Measurements from ENCODE around the gene HACD3.

DNA sequence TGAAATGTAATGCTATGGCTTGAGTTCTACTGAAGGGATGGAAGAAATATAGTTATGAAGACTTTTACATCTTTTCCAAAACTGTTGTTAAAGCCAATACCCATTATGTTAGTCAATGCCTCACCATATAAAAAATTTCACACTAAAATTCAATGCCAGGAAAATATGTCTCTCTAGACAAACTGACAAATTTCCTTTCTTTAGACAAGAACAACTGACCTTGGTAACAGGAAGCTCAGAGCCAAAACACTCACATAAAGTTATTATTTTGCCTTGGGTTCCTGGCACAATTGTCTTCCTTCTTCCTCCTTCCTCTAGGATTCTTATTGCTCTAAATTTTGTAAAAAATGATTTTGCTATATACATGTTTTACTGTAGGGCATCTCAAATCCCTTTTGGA is 54.0 kb downstream of the HACD3 start:
- TF ChIP-seq, protein P1, sequence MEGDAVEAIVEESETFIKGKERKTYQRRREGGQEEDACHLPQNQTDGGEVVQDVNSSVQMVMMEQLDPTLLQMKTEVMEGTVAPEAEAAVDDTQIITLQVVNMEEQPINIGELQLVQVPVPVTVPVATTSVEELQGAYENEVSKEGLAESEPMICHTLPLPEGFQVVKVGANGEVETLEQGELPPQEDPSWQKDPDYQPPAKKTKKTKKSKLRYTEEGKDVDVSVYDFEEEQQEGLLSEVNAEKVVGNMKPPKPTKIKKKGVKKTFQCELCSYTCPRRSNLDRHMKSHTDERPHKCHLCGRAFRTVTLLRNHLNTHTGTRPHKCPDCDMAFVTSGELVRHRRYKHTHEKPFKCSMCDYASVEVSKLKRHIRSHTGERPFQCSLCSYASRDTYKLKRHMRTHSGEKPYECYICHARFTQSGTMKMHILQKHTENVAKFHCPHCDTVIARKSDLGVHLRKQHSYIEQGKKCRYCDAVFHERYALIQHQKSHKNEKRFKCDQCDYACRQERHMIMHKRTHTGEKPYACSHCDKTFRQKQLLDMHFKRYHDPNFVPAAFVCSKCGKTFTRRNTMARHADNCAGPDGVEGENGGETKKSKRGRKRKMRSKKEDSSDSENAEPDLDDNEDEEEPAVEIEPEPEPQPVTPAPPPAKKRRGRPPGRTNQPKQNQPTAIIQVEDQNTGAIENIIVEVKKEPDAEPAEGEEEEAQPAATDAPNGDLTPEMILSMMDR (IDR thresholded peaks at IDR 0.05): no peak
- no peak for TF ChIP-seq POLR2A (IDR thresholded peaks at IDR 0.05)

Measured in testis (tissue), 2 donors.